Liver (tissue), 9 donors: ENCODE results near the gene TSPOAP1. TPM values are rescaled to one million over a fixed set of nuclear protein-coding genes. Genes with fewer than 3 reads are reported as not detected.

Experiments used
- DNase-seq: peaks from one replicate; pipeline ENCODE4 v3.0.0-alpha.2; 2017; ENCODE audit warnings: low spot score
- H3K27ac ChIP-seq, 2 donors: one replicate each; pipeline ENCODE4 v1.7.0; 2013; ENCODE audit warnings: inconsistent platforms in 2 of 2, low read length in 2 of 2, control low read depth in 1 of 2, low read depth in 1 of 2, mild to moderate bottlenecking in 1 of 2
- H3K27me3 ChIP-seq, 4 donors: one replicate each; pipeline versions ENCODE4 v1.6.1 to v1.7.0; 2013; ENCODE audit warnings: low read length in 3 of 4, inconsistent platforms in 1 of 4, mild to moderate bottlenecking in 1 of 4, moderate library complexity in 1 of 4; ENCODE audit not compliant: control insufficient read depth in 4 of 4, insufficient read depth in 4 of 4
- H3K36me3 ChIP-seq, 4 donors: one replicate each; pipeline versions ENCODE4 v1.6.1 to v1.7.0; 2013; ENCODE audit warnings: low read length in 3 of 4, mild to moderate bottlenecking in 3 of 4, low read depth in 1 of 4, moderate library complexity in 1 of 4; ENCODE audit not compliant: control insufficient read depth in 4 of 4, insufficient read depth in 3 of 4
- H3K4me1 ChIP-seq, 4 donors: one replicate each; pipeline versions ENCODE4 v1.6.1 to v1.7.0; 2013; ENCODE audit warnings: low read length in 3 of 4, mild to moderate bottlenecking in 3 of 4, moderate library complexity in 1 of 4; ENCODE audit not compliant: control insufficient read depth in 4 of 4, insufficient read depth in 4 of 4
- H3K4me3 ChIP-seq, 3 donors: one replicate each; pipeline versions ENCODE4 v1.6.1 to v1.7.0; 2013; ENCODE audit warnings: low read length in 3 of 3, control low read depth in 1 of 3, low read depth in 1 of 3, mild to moderate bottlenecking in 1 of 3
- H3K9ac ChIP-seq, 2 donors: one replicate each; pipeline ENCODE4 v1.7.0; 2013; ENCODE audit warnings: low read length in 2 of 2, mild to moderate bottlenecking in 2 of 2, moderate library complexity in 2 of 2, control low read depth in 1 of 2, low read depth in 1 of 2
- H3K9me3 ChIP-seq, 4 donors: one replicate each; pipeline versions ENCODE4 v1.6.1 to v1.7.0; 2013; ENCODE audit warnings: low read length in 3 of 4; ENCODE audit not compliant: control insufficient read depth in 4 of 4
- EGR1 ChIP-seq, 2 donors: IDR thresholded peaks; 2 replicates each; pipeline ENCODE4 v1.6.1; 2016 to 2018; ENCODE audit warnings: antibody characterized with exemption in 2 of 2, low read depth in 2 of 2
- FOXA1 ChIP-seq: IDR thresholded peaks from 2 replicates; pipeline ENCODE4 v1.6.1; 2016; ENCODE audit warnings: antibody characterized with exemption
- FOXA2 ChIP-seq: IDR thresholded peaks from 2 replicates; pipeline ENCODE4 v1.6.1; 2016; ENCODE audit warnings: antibody characterized with exemption
- GABPA ChIP-seq, 2 donors: IDR thresholded peaks in 1 of 2; conservative IDR thresholded peaks in 1 of 2; 2 replicates each; pipeline ENCODE4 v1.6.1; 2016; ENCODE audit warnings: antibody characterized with exemption in 2 of 2, mild to moderate bottlenecking in 1 of 2, moderate library complexity in 1 of 2
- HNF4A ChIP-seq, 2 donors: conservative IDR thresholded peaks; 2 replicates each; pipeline ENCODE4 v1.6.1; 2016; ENCODE audit warnings: antibody characterized with exemption in 2 of 2, mild to moderate bottlenecking in 2 of 2
- HNF4G ChIP-seq: IDR thresholded peaks from 2 replicates; pipeline ENCODE4 v1.6.1; 2016; ENCODE audit warnings: antibody characterized with exemption
- JUND ChIP-seq, 2 donors: IDR thresholded peaks; 2 replicates each; pipeline ENCODE4 v1.6.1; 2016; ENCODE audit warnings: antibody characterized with exemption in 2 of 2
- NR2F2 ChIP-seq: IDR thresholded peaks from 2 replicates; pipeline ENCODE4 v1.6.1; 2016; ENCODE audit warnings: antibody characterized with exemption
- RAD21 ChIP-seq, 2 donors: IDR thresholded peaks; 2 replicates each; pipeline ENCODE4 v1.6.1; 2016; ENCODE audit warnings: antibody characterized with exemption in 2 of 2, mild to moderate bottlenecking in 2 of 2
- SP1 ChIP-seq: IDR thresholded peaks from 2 replicates; pipeline ENCODE4 v1.6.1; 2018; ENCODE audit warnings: antibody characterized with exemption, mild to moderate bottlenecking
- TAF1 ChIP-seq: conservative IDR thresholded peaks from 2 replicates; pipeline ENCODE4 v1.6.1; 2016; ENCODE audit warnings: antibody characterized with exemption, mild to moderate bottlenecking
- YY1 ChIP-seq: IDR thresholded peaks from 2 replicates; pipeline ENCODE4 v1.6.1; 2016; ENCODE audit warnings: antibody characterized with exemption, mild to moderate bottlenecking
- WGBS: extraction: QIAGEN DNeasy Blood & Tissue Kit; methylation state at CpG from one replicate; pipeline ENCODE4 v1.1.7; 2013; 5-methylcytosine and 5-hydroxymethylcytosine counted together
- polyA plus RNA-seq, 2 donors: library from polyadenylated mRNA; stranded (reverse) in 1 of 2; unstranded in 1 of 2; fragments of 200-250 nt in 1 of 2; fragments of >200 nt in 1 of 2; fragmentation: Nextera tagmentation in 1 of 2; extraction: Ambion mirVana in 1 of 2; gene quantifications; one replicate each; pipeline versions ENCODE4 v1.2.1 to v1.2.3, GENCODE V29; 2013 to 2015
- total RNA-seq, 2 donors: library from RNA; depleted of rRNA; stranded (reverse); fragments of >200 nt; gene quantifications; one replicate each; pipeline ENCODE4 v1.2.3, GENCODE V29; 2014
- TF ChIP-seq, protein P1 (sequence below): IDR thresholded peaks from 2 replicates; pipeline ENCODE4 v1.6.1; 2016; ENCODE audit warnings: antibody characterized with exemption, mild to moderate bottlenecking
- TF ChIP-seq, protein P2 (sequence below): IDR thresholded peaks from 2 replicates; pipeline ENCODE4 v1.6.1; 2016; ENCODE audit warnings: antibody characterized with exemption
- TF ChIP-seq, protein P3 (sequence below): IDR thresholded peaks from 2 replicates; pipeline ENCODE4 v1.6.1; 2016; ENCODE audit warnings: antibody characterized with exemption
- TF ChIP-seq, protein P4 (sequence below): fragments of 150-350 bp; IDR thresholded peaks from 2 replicates; pipeline ENCODE4 v1.5.1; 2017; ENCODE audit warnings: improper control_type of control experiment, low read depth, low read length; ENCODE audit not compliant: missing input control
- TF ChIP-seq, protein P5 (sequence below): IDR thresholded peaks from 2 replicates; pipeline ENCODE4 v1.6.1; 2016; ENCODE audit warnings: antibody characterized with exemption
- donor health status: healthy.
- donor health status: healthy.
- donor health status: healthy.
- donor health status: healthy.
- donor health status: healthy.

TSPOAP1 gene
- total and polyA plus RNA-seq, 4 donors: 1.5 to 4.6 (median 2.6) TPM

DNA sequence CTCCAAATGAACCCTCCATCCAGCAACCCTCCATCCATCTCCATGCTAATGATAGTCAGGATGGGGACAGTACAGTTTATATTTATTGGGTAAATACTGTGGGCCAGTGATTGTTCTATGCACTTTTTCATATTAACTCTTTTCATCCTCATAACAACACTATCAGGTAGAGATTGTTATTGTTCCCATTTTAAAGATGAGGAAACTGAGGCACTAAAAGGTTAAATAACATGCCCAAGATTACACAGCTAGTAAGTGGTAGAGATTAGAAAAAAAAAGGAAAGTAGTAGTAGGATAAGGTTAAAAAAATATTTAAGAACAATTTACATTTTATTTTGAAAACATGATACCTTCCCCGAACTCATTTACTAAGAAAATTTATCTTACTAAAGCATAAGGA is 45.3 kb upstream of the TSPOAP1 start:
- WGBS: 97% methylated on average over 1 of the region's 1 CpG
- Histone ChIP-seq H3K4me3 (no peak overlapping the region), H3K4me1 (peaks cover 5 to 38% (median 18%) of the 10 kb centered on the region in 4 donors), H3K27me3 (no peaks in the 10 kb centered on the region), H3K27ac (no peak overlapping the region), H3K36me3 (no peaks in the 10 kb centered on the region), H3K9me3 (no peaks in the 10 kb centered on the region), H3K9ac (no peak overlapping the region)
- TF ChIP-seq JUND (IDR thresholded peaks at IDR 0.05): no peak
- TF ChIP-seq FOXA1: no peak
- TF ChIP-seq GABPA (IDR thresholded peaks at IDR 0.05 in 1 of 2, conservative IDR thresholded peaks at IDR 0.05 in 1 of 2): no peak
- TF ChIP-seq, protein P1, sequence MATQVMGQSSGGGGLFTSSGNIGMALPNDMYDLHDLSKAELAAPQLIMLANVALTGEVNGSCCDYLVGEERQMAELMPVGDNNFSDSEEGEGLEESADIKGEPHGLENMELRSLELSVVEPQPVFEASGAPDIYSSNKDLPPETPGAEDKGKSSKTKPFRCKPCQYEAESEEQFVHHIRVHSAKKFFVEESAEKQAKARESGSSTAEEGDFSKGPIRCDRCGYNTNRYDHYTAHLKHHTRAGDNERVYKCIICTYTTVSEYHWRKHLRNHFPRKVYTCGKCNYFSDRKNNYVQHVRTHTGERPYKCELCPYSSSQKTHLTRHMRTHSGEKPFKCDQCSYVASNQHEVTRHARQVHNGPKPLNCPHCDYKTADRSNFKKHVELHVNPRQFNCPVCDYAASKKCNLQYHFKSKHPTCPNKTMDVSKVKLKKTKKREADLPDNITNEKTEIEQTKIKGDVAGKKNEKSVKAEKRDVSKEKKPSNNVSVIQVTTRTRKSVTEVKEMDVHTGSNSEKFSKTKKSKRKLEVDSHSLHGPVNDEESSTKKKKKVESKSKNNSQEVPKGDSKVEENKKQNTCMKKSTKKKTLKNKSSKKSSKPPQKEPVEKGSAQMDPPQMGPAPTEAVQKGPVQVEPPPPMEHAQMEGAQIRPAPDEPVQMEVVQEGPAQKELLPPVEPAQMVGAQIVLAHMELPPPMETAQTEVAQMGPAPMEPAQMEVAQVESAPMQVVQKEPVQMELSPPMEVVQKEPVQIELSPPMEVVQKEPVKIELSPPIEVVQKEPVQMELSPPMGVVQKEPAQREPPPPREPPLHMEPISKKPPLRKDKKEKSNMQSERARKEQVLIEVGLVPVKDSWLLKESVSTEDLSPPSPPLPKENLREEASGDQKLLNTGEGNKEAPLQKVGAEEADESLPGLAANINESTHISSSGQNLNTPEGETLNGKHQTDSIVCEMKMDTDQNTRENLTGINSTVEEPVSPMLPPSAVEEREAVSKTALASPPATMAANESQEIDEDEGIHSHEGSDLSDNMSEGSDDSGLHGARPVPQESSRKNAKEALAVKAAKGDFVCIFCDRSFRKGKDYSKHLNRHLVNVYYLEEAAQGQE: no peak
- TF ChIP-seq, protein P2, sequence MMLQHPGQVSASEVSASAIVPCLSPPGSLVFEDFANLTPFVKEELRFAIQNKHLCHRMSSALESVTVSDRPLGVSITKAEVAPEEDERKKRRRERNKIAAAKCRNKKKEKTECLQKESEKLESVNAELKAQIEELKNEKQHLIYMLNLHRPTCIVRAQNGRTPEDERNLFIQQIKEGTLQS: no peak
- TF ChIP-seq EGR1 (IDR thresholded peaks at IDR 0.05; ENCODE audit: low read depth in 2 of 2): no peak
- TF ChIP-seq, protein P3, sequence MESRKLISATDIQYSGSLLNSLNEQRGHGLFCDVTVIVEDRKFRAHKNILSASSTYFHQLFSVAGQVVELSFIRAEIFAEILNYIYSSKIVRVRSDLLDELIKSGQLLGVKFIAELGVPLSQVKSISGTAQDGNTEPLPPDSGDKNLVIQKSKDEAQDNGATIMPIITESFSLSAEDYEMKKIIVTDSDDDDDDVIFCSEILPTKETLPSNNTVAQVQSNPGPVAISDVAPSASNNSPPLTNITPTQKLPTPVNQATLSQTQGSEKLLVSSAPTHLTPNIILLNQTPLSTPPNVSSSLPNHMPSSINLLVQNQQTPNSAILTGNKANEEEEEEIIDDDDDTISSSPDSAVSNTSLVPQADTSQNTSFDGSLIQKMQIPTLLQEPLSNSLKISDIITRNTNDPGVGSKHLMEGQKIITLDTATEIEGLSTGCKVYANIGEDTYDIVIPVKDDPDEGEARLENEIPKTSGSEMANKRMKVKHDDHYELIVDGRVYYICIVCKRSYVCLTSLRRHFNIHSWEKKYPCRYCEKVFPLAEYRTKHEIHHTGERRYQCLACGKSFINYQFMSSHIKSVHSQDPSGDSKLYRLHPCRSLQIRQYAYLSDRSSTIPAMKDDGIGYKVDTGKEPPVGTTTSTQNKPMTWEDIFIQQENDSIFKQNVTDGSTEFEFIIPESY: no peak
- no peak for TF ChIP-seq HNF4G
- TF ChIP-seq NR2F2: no peak
- TF ChIP-seq, protein P4, sequence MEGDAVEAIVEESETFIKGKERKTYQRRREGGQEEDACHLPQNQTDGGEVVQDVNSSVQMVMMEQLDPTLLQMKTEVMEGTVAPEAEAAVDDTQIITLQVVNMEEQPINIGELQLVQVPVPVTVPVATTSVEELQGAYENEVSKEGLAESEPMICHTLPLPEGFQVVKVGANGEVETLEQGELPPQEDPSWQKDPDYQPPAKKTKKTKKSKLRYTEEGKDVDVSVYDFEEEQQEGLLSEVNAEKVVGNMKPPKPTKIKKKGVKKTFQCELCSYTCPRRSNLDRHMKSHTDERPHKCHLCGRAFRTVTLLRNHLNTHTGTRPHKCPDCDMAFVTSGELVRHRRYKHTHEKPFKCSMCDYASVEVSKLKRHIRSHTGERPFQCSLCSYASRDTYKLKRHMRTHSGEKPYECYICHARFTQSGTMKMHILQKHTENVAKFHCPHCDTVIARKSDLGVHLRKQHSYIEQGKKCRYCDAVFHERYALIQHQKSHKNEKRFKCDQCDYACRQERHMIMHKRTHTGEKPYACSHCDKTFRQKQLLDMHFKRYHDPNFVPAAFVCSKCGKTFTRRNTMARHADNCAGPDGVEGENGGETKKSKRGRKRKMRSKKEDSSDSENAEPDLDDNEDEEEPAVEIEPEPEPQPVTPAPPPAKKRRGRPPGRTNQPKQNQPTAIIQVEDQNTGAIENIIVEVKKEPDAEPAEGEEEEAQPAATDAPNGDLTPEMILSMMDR: no peak
- no peak for TF ChIP-seq YY1
- no peak for TF ChIP-seq FOXA2
- no peak for TF ChIP-seq TAF1
- TF ChIP-seq HNF4A (conservative IDR thresholded peaks at IDR 0.05): no peak
- TF ChIP-seq RAD21 (IDR thresholded peaks at IDR 0.05): no peak
- TF ChIP-seq, protein P5, sequence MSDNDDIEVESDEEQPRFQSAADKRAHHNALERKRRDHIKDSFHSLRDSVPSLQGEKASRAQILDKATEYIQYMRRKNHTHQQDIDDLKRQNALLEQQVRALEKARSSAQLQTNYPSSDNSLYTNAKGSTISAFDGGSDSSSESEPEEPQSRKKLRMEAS: no peak
- no peak for TF ChIP-seq SP1
- no peak for DNase-seq

DNA sequence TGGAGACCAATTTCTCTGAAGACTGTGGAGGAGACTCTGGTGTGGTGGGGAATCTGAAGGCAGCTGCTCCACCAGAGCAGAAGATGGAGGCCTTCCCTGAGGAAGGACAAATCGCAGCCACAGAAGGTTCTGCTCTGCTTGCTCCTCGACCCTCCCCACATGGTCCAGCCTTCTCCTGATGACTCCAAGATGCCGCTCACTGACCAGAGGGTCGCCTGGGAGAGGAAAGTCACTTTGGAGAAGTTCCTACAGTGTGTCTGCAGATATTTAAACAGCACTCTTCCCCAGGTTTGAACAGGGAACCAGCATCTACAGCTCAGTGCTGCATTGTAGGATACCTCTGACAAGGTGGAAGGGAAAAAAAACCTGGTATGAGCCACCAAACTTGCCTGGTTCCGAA is 44.4 kb upstream of the TSPOAP1 start:
- peaks cover 7 to 42% (median 21%) of the 10 kb centered on the region in 4 donors for H3K4me1 ChIP-seq
- no peak overlapping the region for H3K9ac ChIP-seq
- 92% methylated on average over 5 of the region's 5 CpGs for WGBS

More for the DNA sequence above, 44.4 kb upstream of the TSPOAP1 start:
- Histone ChIP-seq H3K36me3 (no peaks in the 10 kb centered on the region), H3K27ac (no peak overlapping the region), H3K9me3 (no peaks in the 10 kb centered on the region), H3K27me3 (no peaks in the 10 kb centered on the region), H3K4me3 (no peak overlapping the region)
- TF ChIP-seq, protein P5: no peak
- TF ChIP-seq, protein P2: no peak
- no peak for TF ChIP-seq HNF4A (conservative IDR thresholded peaks at IDR 0.05)
- TF ChIP-seq, protein P1: no peak
- no peak for TF ChIP-seq GABPA (IDR thresholded peaks at IDR 0.05 in 1 of 2, conservative IDR thresholded peaks at IDR 0.05 in 1 of 2)
- no peak for TF ChIP-seq HNF4G
- TF ChIP-seq FOXA2: no peak
- no peak for TF ChIP-seq SP1
- no peak for TF ChIP-seq RAD21 (IDR thresholded peaks at IDR 0.05)
- DNase-seq: no peak
